ENCODE data around the gene RASL11B. TPM values are rescaled to one million over a fixed set of nuclear protein-coding genes. Genes with fewer than 3 reads are reported as not detected.

RASL11B gene
- total and polyA plus RNA-seq, 8 donors, result 0.52 to 26.4 (median 20.2) TPM

- TF ChIP-seq CTCF (IDR thresholded peaks at IDR 0.05), result no peak
- ATAC-seq (peak; percentile 14), DNase-seq (no peak)
- no peaks in the 10 kb centered on the region for H3K36me3 ChIP-seq
- H3K27me3 ChIP-seq, result no peaks in the 10 kb centered on the region
- peaks cover 0 to 7% of the 10 kb centered on the region in 2 donors for H3K4me1 ChIP-seq
- H3K4me3 ChIP-seq, result no peak overlapping the region
- intact Hi-C loops (cut with DNase I), result no loop called here
- no peak overlapping the region for H3K27ac ChIP-seq
- no peaks in the 10 kb centered on the region for H3K9me3 ChIP-seq
Observed at GRCh38 chr4:52915730-52916300, 53.7 kb downstream of the RASL11B start.

Other genes starting within 250 kb of the RASL11B start
- gene USP46, start 203.0 kb upstream of the RASL11B start, total RNA-seq, result 10 to 100 TPM; 18.2 to 22.1 TPM
- gene USP46, start 203.0 kb upstream of the RASL11B start, polyA plus RNA-seq (ENCODE audit: insufficient read length in 6 of 6), result 10 to 100 TPM; 21.4 to 26.1 (median 25.4) TPM
- gene ERVMER34-1, start 110.9 kb upstream of the RASL11B start, total RNA-seq, result 1 to 10 TPM; 2.0 to 3.0 TPM
- gene ERVMER34-1, start 110.9 kb upstream of the RASL11B start, polyA plus RNA-seq (ENCODE audit: insufficient read length in 6 of 6), result 1 to 10 TPM; 2.7 to 3.4 (median 3.0) TPM

Measured in left lung (tissue), 10 donors.